ENCODE measurements around the gene VGLL4. TPM values are rescaled to one million over a fixed set of nuclear protein-coding genes. Genes with fewer than 3 reads are reported as not detected.

VGLL4 gene
- total RNA-seq, 1 donor from 2014 or later, result 141 TPM

DNA sequence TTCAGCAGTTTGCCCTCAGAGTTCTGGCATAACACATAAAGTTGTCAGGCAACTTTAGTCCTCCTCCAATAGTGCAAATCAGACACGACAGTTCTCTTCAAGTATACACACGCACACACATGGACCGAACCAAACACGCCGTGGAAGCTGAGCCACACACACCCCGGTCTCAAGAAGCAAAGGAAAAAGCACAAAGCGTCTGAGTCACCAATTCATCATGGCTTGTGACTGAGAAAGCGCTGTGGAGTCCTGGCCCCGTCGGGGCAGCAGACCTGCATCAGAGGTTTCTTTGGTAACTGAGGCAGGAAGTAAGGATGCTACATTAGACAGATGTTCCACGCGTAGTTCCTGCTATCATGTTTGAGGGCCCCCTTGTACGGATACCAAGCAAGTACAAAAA, 85.7 kb downstream of the VGLL4 start:
- Mint-ChIP-seq H3K27me3 (ENCODE audit: low read depth) (no peaks in the 10 kb centered on the region), H3K4me3 (ENCODE audit: unreplicated experiment) (peak overlapping the region; percentile 48), H3K9me3 (ENCODE audit: low read depth) (no peaks in the 10 kb centered on the region), H3K27ac (ENCODE audit: unreplicated experiment) (peak overlapping the region; percentile 99), H3K4me1 (ENCODE audit: low read depth) (peaks cover 92% of the 10 kb centered on the region), H3K36me3 (ENCODE audit: low read depth) (peaks cover 29% of the 10 kb centered on the region)
- TF ChIP-seq CTCF (IDR thresholded peaks at IDR 0.05), result no peak
- no peak for DNase-seq (ENCODE audit: low spot score)

DNA sequence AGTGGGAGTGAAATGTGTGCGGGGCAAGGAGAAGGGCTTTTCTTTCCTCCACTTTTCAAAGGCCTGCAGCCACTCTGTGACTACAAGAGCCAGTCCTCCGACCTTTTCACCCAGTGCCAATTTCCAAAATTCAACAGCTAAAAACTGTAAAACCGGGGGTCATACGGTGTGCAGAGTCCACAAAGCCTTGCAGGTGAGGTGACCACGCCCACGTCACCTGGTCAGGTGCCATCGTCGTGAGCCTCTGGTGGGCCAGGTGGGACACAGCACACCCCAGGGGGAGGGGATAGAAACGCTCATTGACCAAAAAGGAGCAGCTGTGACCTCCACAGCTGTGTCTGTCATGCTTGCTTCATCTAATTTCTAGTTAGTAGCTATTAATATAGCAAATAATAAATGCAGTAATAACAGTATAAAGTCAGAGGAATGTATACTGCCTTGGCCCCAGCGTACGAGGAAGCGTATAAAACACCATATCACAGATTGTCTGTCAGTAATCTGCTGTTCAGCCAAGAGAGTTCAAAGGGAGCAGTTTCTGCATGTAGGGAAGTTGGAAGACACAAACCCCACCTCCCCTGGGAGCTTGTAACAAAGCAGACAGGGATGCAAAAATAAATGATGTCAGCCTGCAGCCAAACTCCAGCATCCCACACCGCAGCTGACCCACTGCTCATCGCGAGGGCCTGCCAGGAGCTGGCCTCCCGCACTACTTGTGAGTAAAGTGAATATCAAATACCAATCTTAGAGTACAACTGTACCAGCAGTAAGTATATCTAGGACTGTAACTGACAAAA, 86.7 kb downstream of the VGLL4 start:
- H3K27ac Mint-ChIP-seq (ENCODE audit: unreplicated experiment), result peak overlapping the region; percentile 99
- DNase-seq (ENCODE audit: low spot score), result no peak
- no peaks in the 10 kb centered on the region for H3K27me3 Mint-ChIP-seq (ENCODE audit: low read depth)
- no peak for TF ChIP-seq CTCF (IDR thresholded peaks at IDR 0.05)
- peak overlapping the region; percentile 45 for H3K4me3 Mint-ChIP-seq (ENCODE audit: unreplicated experiment)
- peaks cover 31% of the 10 kb centered on the region for H3K36me3 Mint-ChIP-seq (ENCODE audit: low read depth)
- H3K4me1 Mint-ChIP-seq (ENCODE audit: low read depth), result peaks cover 91% of the 10 kb centered on the region
- H3K9me3 Mint-ChIP-seq (ENCODE audit: low read depth), result no peaks in the 10 kb centered on the region

- DNase-seq (ENCODE audit: low spot score), result no peak
- Mint-ChIP-seq H3K9me3 (ENCODE audit: low read depth) (no peaks in the 10 kb centered on the region), H3K4me3 (ENCODE audit: unreplicated experiment) (no peak overlapping the region), H3K27ac (ENCODE audit: unreplicated experiment) (peak overlapping the region; percentile 99), H3K4me1 (ENCODE audit: low read depth) (peaks cover 85% of the 10 kb centered on the region), H3K27me3 (ENCODE audit: low read depth) (no peaks in the 10 kb centered on the region), H3K36me3 (ENCODE audit: low read depth) (peaks cover 31% of the 10 kb centered on the region)
- TF ChIP-seq CTCF (IDR thresholded peaks at IDR 0.05), result no peak
Observed at GRCh38 chr3:11555881-11556633, 87.7 kb downstream of the VGLL4 start.

DNA sequence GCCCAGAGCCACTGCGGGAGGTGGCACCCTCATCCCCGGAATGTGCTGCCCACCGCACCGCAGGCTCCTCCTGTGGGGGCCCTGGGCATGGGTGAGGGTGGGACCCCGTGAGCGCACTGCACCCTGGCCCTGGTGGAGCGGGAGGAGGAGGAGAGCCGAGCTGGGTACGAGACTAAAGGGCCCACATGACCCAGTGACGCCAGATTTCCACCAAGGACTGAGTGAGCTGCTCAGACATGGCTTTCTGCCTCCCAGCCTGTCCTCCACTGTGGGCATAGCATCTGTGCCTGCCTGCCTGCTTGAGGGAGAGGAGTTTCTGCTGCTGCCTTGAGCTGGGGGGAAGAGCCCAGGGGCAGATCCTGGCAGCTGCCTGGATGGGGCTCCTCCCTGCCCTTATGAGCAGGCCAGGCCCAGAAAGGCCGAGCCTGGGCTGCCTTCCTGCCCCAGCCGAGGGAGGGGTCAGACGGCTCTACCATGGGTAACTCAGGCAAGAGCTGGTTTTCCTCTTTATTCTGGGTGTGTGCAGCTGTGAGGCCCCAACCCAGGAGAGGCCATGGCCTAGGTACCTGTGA, 88.4 kb downstream of the VGLL4 start:
- no peaks in the 10 kb centered on the region for H3K9me3 Mint-ChIP-seq (ENCODE audit: low read depth)
- H3K4me3 Mint-ChIP-seq (ENCODE audit: unreplicated experiment), result no peak overlapping the region
- peaks cover 84% of the 10 kb centered on the region for H3K4me1 Mint-ChIP-seq (ENCODE audit: low read depth)
- no peak for TF ChIP-seq CTCF (IDR thresholded peaks at IDR 0.05)
- peak; percentile 93 for DNase-seq (ENCODE audit: low spot score)
- H3K27ac Mint-ChIP-seq (ENCODE audit: unreplicated experiment), result peak overlapping the region; percentile 99
- peaks cover 32% of the 10 kb centered on the region for H3K36me3 Mint-ChIP-seq (ENCODE audit: low read depth)
- H3K27me3 Mint-ChIP-seq (ENCODE audit: low read depth), result no peaks in the 10 kb centered on the region

DNA sequence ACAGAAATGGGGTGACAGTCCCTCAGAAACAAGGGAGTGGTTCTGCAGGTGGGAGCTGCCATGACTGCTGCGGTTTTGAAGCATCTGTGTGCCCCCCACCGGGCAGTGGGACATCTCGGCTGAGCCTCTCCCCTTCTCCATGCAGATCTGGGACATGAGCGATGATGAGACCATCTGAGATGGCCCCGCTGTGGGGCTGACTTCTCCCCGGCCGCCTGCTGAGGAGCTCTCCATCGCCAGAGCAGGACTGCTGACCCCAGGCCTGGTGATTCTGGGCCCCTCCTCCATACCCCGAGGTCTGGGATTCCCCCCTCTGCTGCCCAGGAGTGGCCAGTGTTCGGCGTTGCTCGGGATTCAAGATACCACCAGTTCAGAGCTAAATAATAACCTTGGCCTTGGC, 89.0 kb downstream of the VGLL4 start:
- TF ChIP-seq CTCF (IDR thresholded peaks at IDR 0.05), result no peak
- Mint-ChIP-seq H3K27me3 (ENCODE audit: low read depth) (no peaks in the 10 kb centered on the region), H3K36me3 (ENCODE audit: low read depth) (peaks cover 28% of the 10 kb centered on the region), H3K4me1 (ENCODE audit: low read depth) (peaks cover 84% of the 10 kb centered on the region), H3K27ac (ENCODE audit: unreplicated experiment) (peak overlapping the region; percentile 70), H3K4me3 (ENCODE audit: unreplicated experiment) (no peak overlapping the region), H3K9me3 (ENCODE audit: low read depth) (no peaks in the 10 kb centered on the region)
- peak; percentile 56 for DNase-seq (ENCODE audit: low spot score)
